GM18873 (cell line): Measurements from ENCODE around the gene DPP6.

Source experiments
- ATAC-seq: cut with Tn5 transposase; IDR thresholded peaks from one replicate; pipeline ENCODE4 v1.9.1; 2021; ENCODE audit warnings: mild to moderate bottlenecking, moderate library complexity, moderate number of reproducible peaks; ENCODE audit not compliant: unreplicated experiment, low FRiP score

DPP6 gene

GRCh38 chr7:154503962-154504550 lies 451.9 kb downstream of the DPP6 start:
- ATAC-seq: no peak

DNA sequence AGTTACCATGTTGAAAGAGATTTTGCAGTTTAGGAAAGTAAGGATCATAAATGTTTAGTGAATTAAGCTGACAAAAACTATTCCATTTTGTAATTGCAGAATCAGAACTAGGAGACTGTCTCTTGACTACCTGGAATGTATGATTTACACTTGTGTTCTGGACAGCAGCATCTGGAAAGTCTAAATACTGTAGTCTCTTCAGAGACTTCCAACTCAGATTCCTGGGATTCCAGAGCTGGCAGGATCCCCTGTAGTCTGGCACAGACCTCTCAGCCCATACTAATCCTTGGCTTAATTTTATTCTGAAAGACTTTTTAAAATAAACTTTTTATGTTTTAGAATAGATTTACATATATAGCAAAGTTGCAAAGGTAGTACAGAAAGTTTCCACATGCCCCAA lies 452.7 kb downstream of the DPP6 start:
- no peak for ATAC-seq

DNA sequence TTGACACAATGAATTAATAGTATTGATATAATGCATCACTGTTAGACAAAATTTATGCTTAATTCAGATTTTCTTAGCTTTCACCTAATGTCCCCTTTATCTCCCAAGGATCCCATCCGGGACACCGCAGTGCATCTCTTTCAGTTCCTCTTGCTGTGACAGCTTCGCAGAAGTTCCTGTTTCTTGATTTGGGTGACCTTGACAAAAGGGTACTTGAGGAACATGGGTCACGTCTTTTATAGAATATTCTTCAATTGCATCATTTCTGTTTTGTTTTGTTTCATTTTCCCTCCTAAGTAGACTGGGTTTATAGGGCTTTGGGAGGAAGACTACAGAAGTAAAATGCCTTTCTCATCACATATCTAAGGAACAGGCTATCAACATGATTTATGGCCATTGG lies 453.2 kb downstream of the DPP6 start:
- ATAC-seq: no peak

- no peak for ATAC-seq
Measured at GRCh38 chr7:154509192-154509591, 457.0 kb downstream of the DPP6 start.

DNA sequence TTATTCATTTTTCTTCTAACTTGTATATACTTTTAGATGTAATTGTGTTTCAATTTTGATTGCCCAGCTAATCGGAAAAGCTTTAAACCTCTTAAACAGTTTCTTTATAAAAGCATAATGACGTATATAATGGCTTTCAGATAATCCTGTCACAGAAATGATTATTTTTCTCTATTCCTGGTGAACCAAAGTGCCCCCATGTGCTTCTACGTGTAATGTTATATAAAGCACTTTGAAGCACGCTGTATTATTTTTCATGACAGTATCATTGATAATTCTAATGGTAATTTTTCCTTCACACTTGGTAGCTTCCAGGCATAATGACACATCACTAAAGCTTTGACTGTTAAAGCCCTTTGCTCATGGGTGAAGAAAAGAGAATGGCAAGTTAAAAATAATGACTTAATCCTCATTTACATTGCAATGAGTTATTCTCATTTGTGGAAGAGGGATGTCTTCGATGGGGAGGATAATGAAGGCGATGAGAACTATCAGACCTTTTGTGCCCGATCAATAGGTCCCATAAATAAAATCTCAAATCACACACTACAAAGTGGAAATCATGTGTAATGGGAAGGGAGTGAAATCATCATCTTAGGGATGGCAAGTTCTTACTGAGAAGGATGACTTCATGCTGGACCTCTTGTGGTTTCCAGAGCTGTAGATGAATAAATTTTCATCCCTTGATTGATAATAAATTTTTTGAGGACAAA lies 460.1 kb downstream of the DPP6 start:
- no peak for ATAC-seq

- no peak for ATAC-seq
Measured at GRCh38 chr7:154517768-154518167, 465.6 kb downstream of the DPP6 start.

- no peak for ATAC-seq
Measured at GRCh38 chr7:154519229-154519628, 467.0 kb downstream of the DPP6 start.

DNA sequence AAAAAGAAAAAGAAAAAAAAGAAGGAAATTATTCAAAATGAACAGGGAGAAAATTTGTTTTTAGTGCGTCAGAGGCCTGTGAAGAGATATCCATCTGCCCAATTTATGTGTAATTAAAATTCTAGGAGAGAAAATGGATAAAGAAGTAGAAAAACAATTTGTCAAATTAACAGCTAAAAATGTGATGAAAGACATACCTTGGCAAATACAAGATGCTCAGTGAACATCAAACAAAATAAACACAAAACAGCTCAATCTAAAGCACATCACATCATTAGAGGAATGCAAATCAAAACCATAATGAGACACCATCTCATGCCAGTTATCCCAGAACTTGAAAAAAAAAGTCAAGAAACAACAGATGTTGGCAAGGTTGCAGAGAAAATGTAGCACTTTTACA lies 477.9 kb downstream of the DPP6 start:
- no peak for ATAC-seq

DNA sequence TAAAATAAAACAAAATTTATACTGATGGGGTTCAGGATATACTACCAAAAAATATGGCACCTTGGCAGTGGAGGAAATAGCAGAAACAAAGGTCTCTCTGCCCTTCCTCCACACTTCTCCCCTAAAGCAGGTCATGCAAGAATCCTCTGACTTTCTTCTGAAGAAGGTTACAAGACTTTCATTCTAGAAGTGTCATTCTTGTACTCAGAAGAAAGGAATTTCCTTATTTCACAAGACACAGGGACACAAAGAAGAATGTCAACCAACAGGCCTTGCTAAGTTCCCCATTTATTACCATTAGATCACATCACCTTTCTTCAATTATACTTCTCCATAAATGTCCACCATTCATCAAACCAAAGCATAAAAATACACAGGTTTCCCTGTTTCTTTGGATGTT lies 480.6 kb downstream of the DPP6 start:
- ATAC-seq: no peak

DNA sequence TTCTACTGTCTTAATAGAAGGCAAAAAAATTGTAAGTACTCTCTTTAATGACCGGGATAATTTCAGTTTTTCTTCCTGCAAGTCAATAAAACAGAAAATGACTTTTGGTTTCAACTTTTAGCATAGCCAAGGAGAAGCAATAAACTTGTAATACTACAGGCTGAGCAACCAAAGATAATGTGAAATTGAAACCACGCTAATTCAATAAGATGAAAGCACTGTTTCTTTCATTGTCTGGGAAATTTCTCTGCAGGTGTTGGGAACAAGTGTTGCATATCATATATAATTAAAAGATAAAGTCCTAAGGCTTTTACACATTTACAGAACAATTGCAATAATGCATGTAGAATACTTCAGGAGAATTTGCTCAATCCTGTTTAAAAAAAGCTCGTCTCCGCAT lies 488.4 kb downstream of the DPP6 start:
- no peak for ATAC-seq

DNA sequence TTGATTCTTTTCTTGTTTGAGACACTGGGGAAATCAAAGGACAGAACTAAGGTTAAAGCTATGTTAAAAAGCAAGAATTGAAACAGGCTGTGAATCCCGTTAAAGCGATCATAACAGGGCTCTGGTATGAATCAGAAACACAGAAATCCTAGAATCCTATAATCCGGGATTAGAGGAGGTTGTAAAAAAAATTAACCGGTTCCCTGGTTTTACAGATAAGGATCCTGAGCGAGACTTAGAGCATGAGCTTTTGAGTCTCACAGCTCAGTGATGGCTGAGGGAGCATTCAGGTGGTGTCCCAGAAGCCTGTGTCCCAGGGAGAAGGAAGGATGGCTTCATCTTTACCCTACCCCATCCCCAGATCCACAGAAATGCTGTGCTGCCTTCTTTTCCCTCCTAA lies 489.4 kb downstream of the DPP6 start:
- ATAC-seq: no peak

DNA sequence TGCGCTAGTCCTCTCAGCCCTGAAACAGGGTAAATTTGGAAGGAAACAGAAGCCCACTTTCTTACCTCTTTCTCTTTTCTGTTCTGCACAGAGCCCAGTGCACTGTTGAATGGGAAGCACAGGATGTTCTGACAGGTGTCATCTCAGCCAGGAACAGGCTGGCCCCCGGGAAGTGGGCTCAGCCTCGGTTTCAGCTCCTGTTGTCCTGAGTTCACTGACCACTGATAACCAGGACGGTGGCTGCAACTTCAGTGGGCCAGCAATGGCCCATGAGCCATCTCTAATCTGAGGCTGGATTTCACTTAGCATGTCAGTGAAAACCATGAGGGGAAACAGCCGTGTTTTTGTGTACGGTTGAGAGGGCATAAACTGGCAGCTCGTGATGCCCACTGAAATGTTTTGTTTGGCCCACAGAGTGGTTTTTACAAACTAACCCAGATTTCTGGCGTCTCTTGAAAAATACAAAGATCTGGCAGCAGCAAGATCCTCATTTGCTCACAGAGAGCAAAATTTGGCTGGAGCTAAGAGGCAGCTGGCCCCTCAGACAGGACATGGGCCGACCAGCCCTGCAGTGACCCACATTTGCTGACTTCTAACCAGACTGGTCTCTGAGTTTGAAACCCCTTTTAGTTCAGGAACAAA lies 494.9 kb downstream of the DPP6 start:
- no peak for ATAC-seq

GRCh38 chr7:154553711-154554265 lies 501.6 kb downstream of the DPP6 start:
- no peak for ATAC-seq

DNA sequence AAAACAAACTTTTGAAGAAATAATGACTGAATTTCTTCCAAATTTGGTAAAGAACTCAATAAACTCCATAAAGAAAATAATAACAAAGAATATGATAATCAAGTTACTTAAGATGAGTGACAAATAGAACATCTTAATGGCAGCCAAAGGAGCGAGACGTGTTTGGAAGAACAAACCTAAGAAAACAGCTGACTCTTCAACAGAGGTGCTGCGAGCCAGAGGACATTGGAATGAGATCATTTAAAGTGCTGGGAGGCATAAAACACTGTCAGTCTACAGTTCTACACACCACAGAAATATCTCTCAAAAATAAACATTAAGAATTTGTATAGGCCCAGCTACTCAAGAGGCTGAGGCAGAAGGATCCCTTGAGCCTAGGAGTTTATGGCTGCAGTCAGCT lies 507.3 kb downstream of the DPP6 start:
- ATAC-seq: no peak

- ATAC-seq: no peak
Measured at GRCh38 chr7:154564676-154565075, 512.5 kb downstream of the DPP6 start.

- ATAC-seq: no peak
Measured at GRCh38 chr7:154566877-154567276, 514.7 kb downstream of the DPP6 start.

DNA sequence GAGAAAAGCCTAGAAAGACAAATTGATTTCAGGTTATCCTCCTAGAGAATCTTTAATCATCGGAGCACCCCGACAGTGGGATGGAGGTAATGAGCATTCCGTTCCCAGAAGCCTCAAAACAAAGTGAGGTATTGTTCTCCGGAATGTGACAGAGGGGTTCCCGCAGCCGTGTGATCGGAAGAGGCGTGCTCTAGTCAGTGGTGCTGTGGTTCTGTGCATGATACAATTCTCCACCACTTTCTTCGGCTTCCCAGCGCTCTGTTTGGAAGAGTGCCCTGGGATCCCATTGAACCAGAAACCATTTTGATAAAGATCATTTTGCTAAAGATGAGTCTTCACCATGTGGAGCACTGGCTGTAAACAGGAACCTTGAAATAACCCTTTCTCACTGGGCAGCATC lies 516.1 kb downstream of the DPP6 start:
- no peak for ATAC-seq

DNA sequence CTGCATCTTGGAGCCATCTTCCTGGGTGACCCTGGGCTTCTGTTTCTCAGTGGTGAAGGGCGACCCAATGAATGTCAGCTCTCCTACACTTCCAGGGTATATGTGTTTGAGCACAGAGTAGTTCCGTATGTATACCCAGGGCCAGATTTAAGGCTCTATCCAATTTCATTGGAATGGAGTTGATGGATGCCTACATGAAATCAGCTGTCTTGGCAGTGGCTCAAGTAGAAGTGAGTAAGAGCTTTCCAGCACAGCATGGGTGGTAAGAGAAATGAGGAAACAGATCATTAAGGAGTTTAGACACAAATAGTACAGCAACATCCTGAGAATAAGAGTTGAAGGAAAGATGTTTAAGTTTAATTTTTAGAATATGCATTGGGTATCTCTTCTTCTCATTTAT lies 517.7 kb downstream of the DPP6 start:
- no peak for ATAC-seq

DNA sequence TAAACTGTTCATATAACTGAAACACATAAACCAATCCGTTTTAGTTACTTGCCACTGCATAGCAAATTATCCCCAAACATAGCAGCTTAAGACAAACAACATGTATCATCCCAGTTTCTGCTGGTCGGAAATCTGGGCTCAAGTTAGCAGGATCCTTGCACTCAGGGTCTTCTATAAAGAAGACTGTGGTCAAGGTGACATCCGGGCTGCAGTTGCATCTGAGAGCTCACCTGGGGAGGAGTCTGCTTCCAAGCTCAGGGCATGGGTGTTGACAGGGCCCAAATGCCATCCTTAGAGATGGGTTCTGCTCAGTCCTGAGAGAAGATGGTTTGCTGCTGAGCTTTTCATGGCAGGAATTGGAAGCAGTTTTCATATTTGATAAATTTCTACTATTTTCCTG lies 519.6 kb downstream of the DPP6 start:
- no peak for ATAC-seq

- ATAC-seq: no peak
Measured at GRCh38 chr7:154574235-154574634, 522.0 kb downstream of the DPP6 start.

DNA sequence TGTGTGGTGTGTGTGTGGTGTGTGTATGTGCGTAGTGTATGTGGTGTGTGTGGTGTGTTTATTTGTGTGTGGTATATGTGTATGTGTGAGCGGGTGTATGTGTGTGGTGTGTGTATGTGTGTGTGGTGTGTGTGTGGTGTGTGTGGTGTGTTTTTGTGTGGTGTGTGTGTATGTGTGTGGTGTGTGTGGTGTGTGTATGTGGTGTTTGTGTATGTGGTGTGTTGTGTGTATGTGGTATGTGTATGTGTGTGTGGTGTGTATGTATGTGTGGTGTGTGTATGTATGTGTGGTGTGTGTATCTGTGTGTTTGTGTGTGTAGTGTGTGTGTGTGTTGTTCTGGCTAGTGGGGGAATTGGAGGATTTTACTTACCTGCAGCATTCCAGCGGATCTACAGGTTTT lies 523.3 kb downstream of the DPP6 start:
- no peak for ATAC-seq

DNA sequence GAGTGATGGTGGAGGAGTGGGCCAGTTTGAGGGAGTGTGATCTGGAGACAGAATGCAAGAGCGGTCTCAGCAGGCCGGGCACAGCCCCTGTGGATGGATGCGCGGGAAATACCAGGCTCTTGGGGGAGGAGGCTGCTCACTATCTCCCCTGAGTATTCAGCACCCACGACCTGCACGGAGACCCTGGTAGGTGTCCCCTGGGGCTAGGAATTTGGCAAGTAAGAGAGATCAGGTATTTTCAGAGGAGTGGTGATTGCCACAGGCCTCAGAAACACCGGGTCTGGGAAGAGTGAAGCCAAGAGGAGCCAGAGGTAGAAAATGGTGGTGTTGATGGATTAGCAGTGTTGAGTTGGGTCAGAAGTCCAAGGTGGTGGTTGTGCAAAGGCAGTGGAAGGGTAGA lies 524.4 kb downstream of the DPP6 start:
- no peak for ATAC-seq
